Measurements from ENCODE around the gene TPST2.

Gene TPST2

DNA sequence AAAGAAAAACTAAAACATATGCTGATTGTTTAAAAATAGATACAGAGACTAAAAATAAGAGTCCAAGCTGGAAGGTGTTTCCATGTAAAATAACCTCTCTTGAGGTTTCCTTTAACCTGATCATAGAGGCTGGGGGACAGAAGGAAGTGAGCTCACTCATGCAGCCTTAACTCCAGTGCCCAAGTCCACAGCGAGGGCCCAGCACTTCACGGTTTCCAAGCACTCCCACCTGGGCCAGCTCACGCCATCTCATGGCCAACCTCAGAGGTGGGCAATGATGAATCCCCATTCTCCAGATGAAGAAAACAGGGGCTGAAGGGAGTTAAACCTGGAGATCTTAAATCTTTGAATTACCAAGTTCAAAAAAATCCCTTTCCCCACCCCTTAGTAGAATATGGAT is 62.8 kb downstream of the TPST2 start:
- no peaks in the 10 kb centered on the region for H3K27me3 ChIP-seq (ENCODE audit: control insufficient read depth, low read length)
- H4K20me1 ChIP-seq (ENCODE audit: control insufficient read depth, insufficient read depth, low read depth, low read length) = no peaks in the 10 kb centered on the region
- peaks cover 13% of the 10 kb centered on the region for H3K79me2 ChIP-seq (ENCODE audit: control insufficient read depth, low read length)
- peaks cover 98% of the 10 kb centered on the region for H3K4me1 ChIP-seq (ENCODE audit: control insufficient read depth, low read length)
- H3K9me3 ChIP-seq (ENCODE audit: control insufficient read depth, insufficient read depth, low read length) = no peaks in the 10 kb centered on the region
- H3K9me2 ChIP-seq (replicated peaks; ENCODE audit: control insufficient read depth, low read length) = no peaks in the 10 kb centered on the region
- H3K4me2 ChIP-seq (ENCODE audit: low read length) = peak overlapping the region; percentile 93
- peak overlapping the region; percentile 86 for H3K27ac ChIP-seq (ENCODE audit: low read depth, low read length)
- H3K36me3 ChIP-seq (ENCODE audit: control insufficient read depth, low read length) = peaks cover 83% of the 10 kb centered on the region
- TF ChIP-seq, protein P1, sequence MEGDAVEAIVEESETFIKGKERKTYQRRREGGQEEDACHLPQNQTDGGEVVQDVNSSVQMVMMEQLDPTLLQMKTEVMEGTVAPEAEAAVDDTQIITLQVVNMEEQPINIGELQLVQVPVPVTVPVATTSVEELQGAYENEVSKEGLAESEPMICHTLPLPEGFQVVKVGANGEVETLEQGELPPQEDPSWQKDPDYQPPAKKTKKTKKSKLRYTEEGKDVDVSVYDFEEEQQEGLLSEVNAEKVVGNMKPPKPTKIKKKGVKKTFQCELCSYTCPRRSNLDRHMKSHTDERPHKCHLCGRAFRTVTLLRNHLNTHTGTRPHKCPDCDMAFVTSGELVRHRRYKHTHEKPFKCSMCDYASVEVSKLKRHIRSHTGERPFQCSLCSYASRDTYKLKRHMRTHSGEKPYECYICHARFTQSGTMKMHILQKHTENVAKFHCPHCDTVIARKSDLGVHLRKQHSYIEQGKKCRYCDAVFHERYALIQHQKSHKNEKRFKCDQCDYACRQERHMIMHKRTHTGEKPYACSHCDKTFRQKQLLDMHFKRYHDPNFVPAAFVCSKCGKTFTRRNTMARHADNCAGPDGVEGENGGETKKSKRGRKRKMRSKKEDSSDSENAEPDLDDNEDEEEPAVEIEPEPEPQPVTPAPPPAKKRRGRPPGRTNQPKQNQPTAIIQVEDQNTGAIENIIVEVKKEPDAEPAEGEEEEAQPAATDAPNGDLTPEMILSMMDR (IDR thresholded peaks at IDR 0.05; ENCODE audit: low read depth, low read length, poor library complexity, severe bottlenecking) = peak; percentile 32
- TF ChIP-seq EZH2phosphoT487 (IDR thresholded peaks at IDR 0.05; ENCODE audit: borderline replicate concordance, low read length) = no peak
- H3K4me3 ChIP-seq (ENCODE audit: low read length) = peak overlapping the region; percentile 68
- peaks cover 40% of the 10 kb centered on the region for H3F3A ChIP-seq (ENCODE audit: control insufficient read depth, insufficient read depth)

DNA sequence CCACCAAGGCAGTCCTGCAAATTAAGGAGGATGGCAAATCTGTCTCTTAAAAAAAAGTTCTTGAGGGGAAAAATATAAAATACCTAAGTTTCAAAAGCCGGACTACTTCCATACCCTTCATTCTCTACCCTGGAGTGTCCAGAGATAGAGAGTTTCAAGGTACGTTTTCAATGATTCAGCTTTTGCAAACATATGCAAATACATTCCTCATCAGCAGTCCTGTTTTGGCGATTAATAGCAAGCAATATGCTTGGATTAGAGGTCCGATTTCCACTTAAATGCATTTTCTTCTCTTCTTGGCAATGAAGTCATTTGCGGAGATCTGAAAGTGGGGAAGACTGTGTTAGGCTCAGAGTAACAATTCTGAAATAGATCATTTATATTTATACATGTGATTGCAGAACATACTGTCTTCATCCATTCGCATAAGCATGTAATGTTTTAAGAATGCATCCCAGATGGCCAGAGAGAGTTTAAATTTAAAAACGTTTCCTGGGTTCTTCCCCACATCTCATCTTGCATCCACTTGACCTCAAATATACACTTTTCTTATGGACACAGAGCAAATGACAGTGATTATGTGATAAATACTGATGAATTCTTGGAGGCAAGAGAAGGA is 63.9 kb downstream of the TPST2 start:
- Histone ChIP-seq H3K4me2 (ENCODE audit: low read length) (peak overlapping the region; percentile 93), H3K9me2 (replicated peaks; ENCODE audit: control insufficient read depth, low read length) (no peaks in the 10 kb centered on the region), H3K27ac (ENCODE audit: low read depth, low read length) (peak overlapping the region; percentile 86), H3K9me3 (ENCODE audit: control insufficient read depth, insufficient read depth, low read length) (no peaks in the 10 kb centered on the region), H3K4me1 (ENCODE audit: control insufficient read depth, low read length) (peaks cover 87% of the 10 kb centered on the region), H3F3A (ENCODE audit: control insufficient read depth, insufficient read depth) (peaks cover 40% of the 10 kb centered on the region), H4K20me1 (ENCODE audit: control insufficient read depth, insufficient read depth, low read depth, low read length) (no peaks in the 10 kb centered on the region), H3K79me2 (ENCODE audit: control insufficient read depth, low read length) (peaks cover 4% of the 10 kb centered on the region), H3K27me3 (ENCODE audit: control insufficient read depth, low read length) (no peaks in the 10 kb centered on the region), H3K36me3 (ENCODE audit: control insufficient read depth, low read length) (peaks cover 72% of the 10 kb centered on the region), H3K4me3 (ENCODE audit: low read length) (no peak overlapping the region)
- no peak for TF ChIP-seq EZH2phosphoT487 (IDR thresholded peaks at IDR 0.05; ENCODE audit: borderline replicate concordance, low read length)
- TF ChIP-seq, protein P1 (IDR thresholded peaks at IDR 0.05; ENCODE audit: low read depth, low read length, poor library complexity, severe bottlenecking) = no peak

DNA sequence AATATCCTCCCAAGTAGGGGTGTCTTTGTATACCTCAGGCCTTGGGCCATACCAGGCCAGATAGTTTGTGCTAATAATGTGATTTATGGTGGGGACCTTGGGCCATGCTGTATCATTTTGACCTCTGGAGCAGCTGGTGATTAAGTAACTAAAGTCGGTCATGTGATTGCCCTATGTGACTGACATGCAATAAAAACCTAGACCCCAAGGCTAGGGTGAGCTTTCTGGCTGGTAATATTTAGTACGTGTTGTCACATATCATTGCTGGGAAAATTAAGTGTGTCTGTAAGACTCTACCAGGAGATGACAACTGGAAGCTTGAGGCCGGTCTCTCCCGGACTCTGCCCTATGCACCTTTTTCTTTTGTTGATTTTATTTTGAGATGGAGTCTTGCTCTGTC is 65.1 kb downstream of the TPST2 start:
- Histone ChIP-seq H3K9me3 (ENCODE audit: control insufficient read depth, insufficient read depth, low read length) (no peaks in the 10 kb centered on the region), H3K27ac (ENCODE audit: low read depth, low read length) (peak overlapping the region; percentile 45), H3F3A (ENCODE audit: control insufficient read depth, insufficient read depth) (peaks cover 35% of the 10 kb centered on the region), H3K4me3 (ENCODE audit: low read length) (no peak overlapping the region), H3K9me2 (replicated peaks; ENCODE audit: control insufficient read depth, low read length) (no peaks in the 10 kb centered on the region), H3K4me2 (ENCODE audit: low read length) (peak overlapping the region; percentile 27; the same call in 1 of the 2 replicates), H3K79me2 (ENCODE audit: control insufficient read depth, low read length) (peaks cover 4% of the 10 kb centered on the region; the same call in 1 of the 2 replicates), H3K27me3 (ENCODE audit: control insufficient read depth, low read length) (no peaks in the 10 kb centered on the region), H3K36me3 (ENCODE audit: control insufficient read depth, low read length) (peaks cover 61% of the 10 kb centered on the region), H4K20me1 (ENCODE audit: control insufficient read depth, insufficient read depth, low read depth, low read length) (no peaks in the 10 kb centered on the region), H3K4me1 (ENCODE audit: control insufficient read depth, low read length) (peaks cover 75% of the 10 kb centered on the region)
- TF ChIP-seq, protein P1 (IDR thresholded peaks at IDR 0.05; ENCODE audit: low read depth, low read length, poor library complexity, severe bottlenecking) = no peak
- no peak for TF ChIP-seq EZH2phosphoT487 (IDR thresholded peaks at IDR 0.05; ENCODE audit: borderline replicate concordance, low read length)
